Loucy (cell line): ENCODE measurements around the gene KDSR.
"Not testable (repeated sequence)": the region's sequence is repeated elsewhere in the genome, so short reads cannot be mapped to it uniquely, and the experiment has no call there.

ENCODE experiments used
- CTCF ChIP-seq: fragments of 200-600 bp; sonication (generic); conservative IDR thresholded peaks from 2 replicates; pipeline ENCODE4 v1.5.1; 2014; ENCODE audit warnings: mild to moderate bottlenecking, antibody characterized with exemption, low read length
- EZH2phosphoT487 ChIP-seq: fragments of 200-600 bp; IDR thresholded peaks from 2 replicates; pipeline ENCODE4 v1.6.1; 2018; ENCODE audit warnings: antibody characterized with exemption, mild to moderate bottlenecking, moderate library complexity, borderline replicate concordance

GRCh38 chr18:63363420-63363819 lies 3.6 kb downstream of the KDSR start:
- TF ChIP-seq CTCF, EZH2phosphoT487: not testable (repeated sequence)
